Mammary epithelial cell (primary cell): ENCODE data around the gene C10orf71.

Source experiments
- EZH2 ChIP-seq: IDR thresholded peaks from 2 replicates; pipeline ENCODE4 v1.6.1; 2012; ENCODE audit warnings: low read length, inconsistent platforms, borderline replicate concordance
- TF ChIP-seq, protein P1 (sequence below), 2 donors: IDR thresholded peaks in 1 of 2; conservative IDR thresholded peaks in 1 of 2; 2 replicates each; pipeline ENCODE4 v1.5.1; 2011 to 2012; ENCODE audit warnings: inconsistent platforms in 2 of 2, low read length in 2 of 2, mild to moderate bottlenecking in 2 of 2, control low read depth in 1 of 2, low read depth in 1 of 2; ENCODE audit not compliant: insufficient read depth in 1 of 2; ENCODE audit errors: extremely low read depth in 1 of 2

DNA sequence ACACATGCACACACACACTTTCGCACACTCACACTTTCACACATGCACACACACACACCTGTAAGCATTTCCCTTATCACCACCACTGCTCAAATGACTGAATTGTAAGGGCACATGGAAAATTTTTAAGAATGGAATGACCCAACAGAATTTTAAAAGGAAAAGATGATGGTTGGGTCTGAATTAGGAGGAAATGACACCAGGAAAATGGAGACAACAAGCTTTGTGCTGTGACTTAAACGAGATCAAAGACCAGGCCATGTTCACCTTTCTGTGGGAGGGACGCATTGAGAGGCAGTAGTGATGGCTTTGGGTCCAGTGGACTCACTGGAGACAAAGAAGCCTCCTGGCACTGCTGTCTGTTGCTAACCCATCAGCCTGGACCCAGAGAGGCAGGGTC, 16.7 kb upstream of the C10orf71 start:
- TF ChIP-seq, protein P1, sequence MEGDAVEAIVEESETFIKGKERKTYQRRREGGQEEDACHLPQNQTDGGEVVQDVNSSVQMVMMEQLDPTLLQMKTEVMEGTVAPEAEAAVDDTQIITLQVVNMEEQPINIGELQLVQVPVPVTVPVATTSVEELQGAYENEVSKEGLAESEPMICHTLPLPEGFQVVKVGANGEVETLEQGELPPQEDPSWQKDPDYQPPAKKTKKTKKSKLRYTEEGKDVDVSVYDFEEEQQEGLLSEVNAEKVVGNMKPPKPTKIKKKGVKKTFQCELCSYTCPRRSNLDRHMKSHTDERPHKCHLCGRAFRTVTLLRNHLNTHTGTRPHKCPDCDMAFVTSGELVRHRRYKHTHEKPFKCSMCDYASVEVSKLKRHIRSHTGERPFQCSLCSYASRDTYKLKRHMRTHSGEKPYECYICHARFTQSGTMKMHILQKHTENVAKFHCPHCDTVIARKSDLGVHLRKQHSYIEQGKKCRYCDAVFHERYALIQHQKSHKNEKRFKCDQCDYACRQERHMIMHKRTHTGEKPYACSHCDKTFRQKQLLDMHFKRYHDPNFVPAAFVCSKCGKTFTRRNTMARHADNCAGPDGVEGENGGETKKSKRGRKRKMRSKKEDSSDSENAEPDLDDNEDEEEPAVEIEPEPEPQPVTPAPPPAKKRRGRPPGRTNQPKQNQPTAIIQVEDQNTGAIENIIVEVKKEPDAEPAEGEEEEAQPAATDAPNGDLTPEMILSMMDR (conservative IDR thresholded peaks at IDR 0.05 in 1 of 2, IDR thresholded peaks at IDR 0.05 in 1 of 2; ENCODE audit: extremely low read depth in 1 of 2, insufficient read depth in 1 of 2, low read depth in 1 of 2, low read length in 2 of 2), result no peak
- no peak for TF ChIP-seq EZH2
